ENCODE data around the gene REEP1. TPM values are rescaled to one million over a fixed set of nuclear protein-coding genes. Genes with fewer than 3 reads are reported as not detected.

REEP1 gene
- total and polyA plus RNA-seq, 2 of the 8 experiments (the other 6 are each of a cell fraction or from before 2014, with no cell fraction given): 0.74 to 1.5 TPM

- Histone ChIP-seq H3K14ac (ENCODE audit: insufficient read length) (no peak overlapping the region), H4K8ac (ENCODE audit: extremely low read depth, insufficient read depth, low read length) (no peak overlapping the region), H2BK20ac (ENCODE audit: low read length) (no peak overlapping the region), H4K20me1 (replicated peaks in 1 of 2; ENCODE audit: control insufficient read depth in 1 of 2, insufficient read depth in 2 of 2, low read length in 2 of 2) (no peaks in the 10 kb centered on the region), H2BK12ac (ENCODE audit: low read depth, low read length) (no peak overlapping the region; the same call in 1 of the 2 replicates), H2BK5ac (ENCODE audit: low read depth, low read length) (no peak overlapping the region), H3K56ac (replicated peaks; ENCODE audit: insufficient read length, low read depth, low read length) (no peak overlapping the region), H3K4me3 (ENCODE audit: extremely low read depth in 1 of 4, insufficient read depth in 2 of 4, low read depth in 3 of 4, low read length in 4 of 4) (no peak overlapping the region), H3K4me1 (replicated peaks in 1 of 4; ENCODE audit: control insufficient read depth in 3 of 4, insufficient read depth in 4 of 4, low read length in 3 of 4) (peaks cover 2 to 12% (median 5%) of the 10 kb centered on the region in 4 experiments; a peak in 4 of 7 replicates), H3K79me2 (ENCODE audit: control insufficient read depth in 1 of 2, insufficient read depth in 2 of 2, low read length in 2 of 2) (no peaks in the 10 kb centered on the region), H3K36me3 (ENCODE audit: control insufficient read depth in 2 of 4, insufficient read depth in 4 of 4, low read length in 3 of 4) (no peaks in the 10 kb centered on the region), H3K4me2 (ENCODE audit: insufficient read depth in 1 of 2, low read depth in 2 of 2, low read length in 2 of 2) (no peak overlapping the region), H3K4ac (replicated peaks; ENCODE audit: insufficient read length, low read depth, low read length) (no peak overlapping the region), H3K9me3 (ENCODE audit: insufficient read depth in 2 of 2, low read depth in 1 of 2, low read length in 1 of 2) (no peaks in the 10 kb centered on the region), H2BK120ac (replicated peaks; ENCODE audit: low read depth, low read length) (no peak overlapping the region), H3K23ac (ENCODE audit: insufficient read length) (no peak overlapping the region), H2AFZ (ENCODE audit: low read length) (no peak overlapping the region), H3K27me3 (replicated peaks in 1 of 4; ENCODE audit: control insufficient read depth in 3 of 4, extremely low read depth in 1 of 4, insufficient read depth in 3 of 4, low read length in 3 of 4) (no peaks in the 10 kb centered on the region), H2BK15ac (ENCODE audit: low read length) (no peak overlapping the region), H4K5ac (ENCODE audit: insufficient read length, low read depth, low read length) (no peak overlapping the region), H4K91ac (replicated peaks; ENCODE audit: insufficient read length, low read length) (no peak overlapping the region), H3K27ac (ENCODE audit: low read depth, low read length) (no peak overlapping the region), H3K79me1 (ENCODE audit: low read depth, low read length) (no peaks in the 10 kb centered on the region), H3K23me2 (ENCODE audit: low read depth, low read length) (no peaks in the 10 kb centered on the region), H3K18ac (ENCODE audit: extremely low read depth, low read length) (no peak overlapping the region), H2AK5ac (ENCODE audit: low read depth, low read length) (no peak overlapping the region), H3K9ac (replicated peaks in 1 of 4; ENCODE audit: extremely low read depth in 1 of 4, low read depth in 3 of 4, low read length in 3 of 4) (no peak overlapping the region)
- 83% methylated on average over 5 of the region's 5 CpGs; no CpG with 5 or more reads in 1 of the 2 experiments for WGBS, 2 experiments (ENCODE audit: extremely low coverage in 1 of 2, insufficient coverage in 1 of 2, insufficient read length in 1 of 2, insufficient replicate concordance in 2 of 2, low coverage in 1 of 2, low lambda C conversion rate in 2 of 2, missing lambda C conversion rate in 1 of 2)
- DNase-seq (ENCODE audit: low read depth in 1 of 2, low spot score in 2 of 2): no peak
- ChIA-PET POLR2A (ENCODE audit: partially characterized antibody) (interaction anchor here (0.6 to 1.4 kb wide), 3 partner anchors 11 to 33 kb away, joined by 3 to 5 read pairs (median 4); partner anchors contain the start of gene MRPL35), CTCF (ENCODE audit: partially characterized antibody) (interaction anchor here (1.3 to 6.8 kb wide), 12 partner anchors 10 to 153 kb away, joined by 4 to 62 read pairs (median 10); no protein-coding TSS in a partner anchor)
- no peak for FAIRE-seq
- no peak for TF ChIP-seq TAF7 (optimal IDR thresholded peaks at IDR 0.05; ENCODE audit: borderline replicate concordance, low read depth, low read length)
- TF ChIP-seq PHF8 (conservative IDR thresholded peaks at IDR 0.05; ENCODE audit: low read depth, low read length): no peak
- TF ChIP-seq FOSL1 (IDR thresholded peaks at IDR 0.05; ENCODE audit: insufficient read depth, low read depth, low read length): no peak
- TF ChIP-seq BCL11A (IDR thresholded peaks at IDR 0.05; ENCODE audit: low read depth in 2 of 2, low read length in 2 of 2): no peak
- no peak for TF ChIP-seq CBX8 (IDR thresholded peaks at IDR 0.05; ENCODE audit: borderline replicate concordance, low read depth, low read length)
- TF ChIP-seq RBBP5 (IDR thresholded peaks at IDR 0.05; ENCODE audit: borderline replicate concordance, low read depth, low read length): no peak
- no peak for TF ChIP-seq NRF1 (IDR thresholded peaks at IDR 0.05; ENCODE audit: low read depth, low read length)
- TF ChIP-seq KDM1A (IDR thresholded peaks at IDR 0.05; ENCODE audit: borderline replicate concordance, low read length): no peak
- no peak for TF ChIP-seq JUND (IDR thresholded peaks at IDR 0.05; ENCODE audit: low read length)
Measured at GRCh38 chr2:86219896-86220295, 117.5 kb downstream of the REEP1 start.

All from H1 (cell line).